Left lung (tissue), 10 donors: ENCODE data around the gene FANCG. TPM values are rescaled to one million over a fixed set of nuclear protein-coding genes. Genes with fewer than 3 reads are reported as not detected.

ENCODE experiments used
- ATAC-seq: fragments of 200-7000 bp; cut with Tn5 transposase; one replicate; pipeline ENCODE4 v1.9.1; 2020; ENCODE audit warnings: moderate library complexity
- DNase-seq, 4 donors: peaks; one replicate each; pipeline ENCODE4 v3.0.0-alpha.2; 2013 to 2020
- H3K27ac ChIP-seq, 2 donors: fragments of 200-600 bp; sonication (generic) in 1 of 2; one replicate each; pipeline versions ENCODE4 v1.5.0 to v1.8.0; 2020 to 2021
- H3K27me3 ChIP-seq, 2 donors: fragments of 200-600 bp; sonication (generic) in 1 of 2; one replicate each; pipeline versions ENCODE4 v1.5.0 to v1.8.0; 2020 to 2021
- H3K36me3 ChIP-seq, 2 donors: fragments of 200-600 bp; sonication (generic) in 1 of 2; one replicate each; pipeline versions ENCODE4 v1.5.0 to v1.8.0; 2020 to 2021
- H3K4me1 ChIP-seq, 2 donors: fragments of 200-600 bp; one replicate each; pipeline ENCODE4 v1.8.0; 2021
- H3K4me3 ChIP-seq, 2 donors: fragments of 200-600 bp; sonication (generic) in 1 of 2; one replicate each; pipeline versions ENCODE4 v1.5.0 to v1.8.0; 2020 to 2021; ENCODE audit warnings: mild to moderate bottlenecking in 1 of 2
- H3K9me3 ChIP-seq, 2 donors: fragments of 200-600 bp; sonication (generic) in 1 of 2; one replicate each; pipeline versions ENCODE4 v1.5.0 to v1.8.0; 2020 to 2021
- CTCF ChIP-seq, 2 donors: fragments of 200-600 bp; sonication (generic) in 1 of 2; IDR thresholded peaks; one replicate each; pipeline versions ENCODE4 v1.5.0 to v1.8.0; 2021; ENCODE audit warnings: antibody characterized with exemption in 2 of 2
- intact Hi-C, 2 donors: fragments of 100-400 bp; cut with DNase I; formaldehyde crosslinking; loops; one replicate each; pipeline versions ENCODE4 v1.11.2 to v1.14.2; 2022
- polyA plus RNA-seq, 6 donors: library from polyadenylated mRNA; unstranded; fragments of 120-200 nt; gene quantifications; one replicate each; pipeline ENCODE4 v1.2.1, GENCODE V29; 2013; ENCODE audit not compliant: insufficient read length in 6 of 6
- total RNA-seq, 2 donors: library from RNA; stranded (reverse); fragmentation: NEBNext Ultra II Directional; extraction: Animal tissue kit (Norgen Biotek cat#: 25700); gene quantifications; one replicate each; pipeline ENCODE4 v1.2.1, GENCODE V29; 2021
- donor health status: DM: no; HTN: yes; CAD: no.
- donor health status: DM: no; HTN: no; CAD: no.

FANCG gene
- total and polyA plus RNA-seq, 8 donors, result 18.7 to 59.0 (median 47.8) TPM

- Histone ChIP-seq H3K9me3 (no peaks in the 10 kb centered on the region), H3K36me3 (peaks cover 0 to 32% of the 10 kb centered on the region in 2 donors), H3K4me3 (peak overlapping the region; percentile 68 to 85), H3K27me3 (no peaks in the 10 kb centered on the region), H3K27ac (peak overlapping the region; percentile 82 to 91), H3K4me1 (peaks cover 41 to 61% of the 10 kb centered on the region in 2 donors)
- TF ChIP-seq CTCF (IDR thresholded peaks at IDR 0.05), result no peak
- DNase-seq, result peak; percentile 94 to 99 (median 98)
- ATAC-seq, result peak; percentile 67
- intact Hi-C loops, result no loop called here
Measured at GRCh38 chr9:35111001-35111933, 31.5 kb upstream of the FANCG start.

- Histone ChIP-seq H3K36me3 (peaks cover 0 to 41% of the 10 kb centered on the region in 2 donors), H3K4me3 (peak overlapping the region in 1 of 2 donors; percentile 85), H3K27me3 (no peaks in the 10 kb centered on the region), H3K27ac (peak overlapping the region in 1 of 2 donors; percentile 91), H3K9me3 (no peaks in the 10 kb centered on the region), H3K4me1 (peaks cover 41 to 60% of the 10 kb centered on the region in 2 donors)
- no peak for ATAC-seq
- intact Hi-C loops, result no loop called here
- no peak for DNase-seq
- TF ChIP-seq CTCF (IDR thresholded peaks at IDR 0.05), result no peak
Measured at GRCh38 chr9:35110327-35110761, 30.6 kb upstream of the FANCG start.

- Histone ChIP-seq H3K4me1 (peaks cover 34 to 53% of the 10 kb centered on the region in 2 donors), H3K4me3 (no peak overlapping the region), H3K9me3 (no peaks in the 10 kb centered on the region), H3K27ac (no peak overlapping the region), H3K27me3 (no peaks in the 10 kb centered on the region), H3K36me3 (peaks cover 0 to 54% of the 10 kb centered on the region in 2 donors)
- ATAC-seq (no peak), DNase-seq (no peak)
- no peak for TF ChIP-seq CTCF (IDR thresholded peaks at IDR 0.05)
- intact Hi-C loops, result no loop called here
Measured at GRCh38 chr9:35108946-35109575, 29.3 kb upstream of the FANCG start.

GRCh38 chr9:35108461-35108860 is 28.7 kb upstream of the FANCG start:
- no peak for DNase-seq
- no peaks in the 10 kb centered on the region for H3K27me3 ChIP-seq
- no peak for ATAC-seq
- no peak overlapping the region for H3K4me3 ChIP-seq
- H3K9me3 ChIP-seq, result no peaks in the 10 kb centered on the region
- TF ChIP-seq CTCF (IDR thresholded peaks at IDR 0.05), result no peak
- no peak overlapping the region for H3K27ac ChIP-seq
- peaks cover 28 to 53% of the 10 kb centered on the region in 2 donors for H3K4me1 ChIP-seq
- intact Hi-C loops, result no loop called here
- H3K36me3 ChIP-seq, result peaks cover 0 to 56% of the 10 kb centered on the region in 2 donors
